GM19397 (cell line): ENCODE results near the gene PPP1R3D.

ENCODE experiments used
- ATAC-seq: cut with Tn5 transposase; IDR thresholded peaks from one replicate; pipeline ENCODE4 v1.9.1; 2021; ENCODE audit warnings: mild to moderate bottlenecking, moderate library complexity; ENCODE audit not compliant: unreplicated experiment

Gene PPP1R3D

DNA sequence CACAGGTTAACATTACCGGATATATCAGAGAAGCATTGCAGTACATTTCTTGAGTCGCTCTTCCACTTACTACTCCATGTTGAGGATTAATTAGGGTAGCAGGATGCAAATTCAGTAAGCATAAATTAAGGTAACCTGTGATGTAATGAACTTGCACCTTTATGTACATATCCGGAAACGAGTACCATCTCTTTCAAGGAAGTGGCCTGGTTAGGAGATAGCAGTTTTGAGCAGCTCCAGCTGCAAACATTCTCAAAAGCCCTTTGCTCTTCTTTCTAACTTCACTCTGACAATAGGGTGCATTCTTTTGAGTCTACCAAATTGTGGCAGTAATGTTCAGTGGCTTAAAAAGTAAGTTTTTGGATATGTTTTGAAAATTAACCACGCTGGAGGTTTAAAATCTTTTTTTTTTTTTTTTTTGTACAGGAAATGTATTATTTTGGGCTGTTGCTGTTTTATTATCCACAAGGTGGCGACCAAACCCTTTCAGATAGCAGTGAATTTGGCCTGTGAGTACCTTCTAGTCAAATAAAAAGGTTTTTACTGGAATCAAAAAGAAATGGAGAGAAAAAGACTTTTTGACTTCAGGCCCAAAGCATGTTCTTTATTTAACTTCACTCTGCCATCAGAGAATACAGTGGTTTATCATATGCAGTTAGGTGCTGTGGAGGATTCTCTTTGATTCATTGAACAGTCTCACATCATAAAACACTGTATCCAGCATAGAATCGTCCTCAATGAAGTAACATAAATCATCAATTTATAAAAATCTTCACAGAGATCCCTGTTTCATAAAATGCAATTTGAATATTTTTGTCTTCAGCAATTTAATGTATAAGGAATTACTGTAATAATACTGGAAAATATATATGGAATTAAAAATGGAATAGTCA is 9.0 kb upstream of the PPP1R3D start:
- ATAC-seq: no peak

DNA sequence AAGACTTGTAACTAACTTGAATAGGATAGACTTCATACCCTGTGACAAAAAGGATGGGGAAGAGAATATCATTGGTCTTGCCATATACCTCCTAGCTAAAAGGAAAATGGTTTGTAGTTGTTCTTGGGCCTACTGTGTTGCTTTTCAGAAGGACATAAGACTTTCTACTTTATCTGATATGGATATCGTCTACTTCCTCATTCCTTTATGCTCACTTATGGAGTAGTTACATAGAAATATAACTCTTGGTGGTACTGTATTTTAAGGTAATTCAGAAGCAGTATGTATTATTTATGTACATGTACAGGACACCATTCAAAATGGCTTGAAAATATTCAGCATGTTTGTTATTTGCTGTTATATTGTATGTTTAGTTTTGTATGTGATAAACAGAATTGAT is 8.1 kb upstream of the PPP1R3D start:
- no peak for ATAC-seq

DNA sequence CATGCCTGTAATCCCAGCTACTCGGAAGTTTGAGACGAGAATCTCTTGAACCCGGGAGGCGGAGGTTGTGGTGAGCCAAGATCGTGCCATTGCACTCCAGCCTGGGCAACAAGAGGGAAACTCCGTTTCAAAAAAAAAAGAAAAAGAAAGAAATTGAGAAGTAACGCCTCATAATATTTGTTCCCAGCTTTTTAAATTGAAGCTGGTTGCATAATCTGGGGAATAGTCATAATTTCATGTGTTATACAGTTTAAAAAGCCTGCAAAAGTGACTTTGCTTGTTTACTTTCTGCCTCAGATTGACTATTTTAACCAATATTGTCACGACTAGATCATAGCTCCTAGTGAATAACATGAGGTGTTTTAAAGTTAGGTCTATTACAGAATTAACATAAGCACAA is 7.3 kb upstream of the PPP1R3D start:
- ATAC-seq: no peak

DNA sequence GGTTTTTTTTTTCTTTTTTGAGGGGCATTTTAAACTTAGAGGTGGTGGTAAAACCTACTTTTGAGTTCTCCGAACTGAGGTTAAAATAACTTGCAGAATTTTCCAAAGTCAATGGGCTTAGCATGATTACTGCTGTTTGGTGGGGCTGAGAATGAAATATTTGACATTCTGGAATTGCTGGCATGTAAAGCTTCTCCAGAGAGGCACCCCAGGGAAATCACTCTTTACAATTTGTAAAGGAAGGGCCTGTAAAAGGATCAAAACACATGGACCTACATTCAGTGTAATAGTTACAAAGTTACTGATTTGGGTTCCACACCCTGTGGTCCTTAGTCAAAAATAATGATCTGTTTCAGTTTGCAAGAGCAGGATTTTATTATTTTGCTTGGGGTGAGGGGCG is 5.6 kb upstream of the PPP1R3D start:
- no peak for ATAC-seq

DNA sequence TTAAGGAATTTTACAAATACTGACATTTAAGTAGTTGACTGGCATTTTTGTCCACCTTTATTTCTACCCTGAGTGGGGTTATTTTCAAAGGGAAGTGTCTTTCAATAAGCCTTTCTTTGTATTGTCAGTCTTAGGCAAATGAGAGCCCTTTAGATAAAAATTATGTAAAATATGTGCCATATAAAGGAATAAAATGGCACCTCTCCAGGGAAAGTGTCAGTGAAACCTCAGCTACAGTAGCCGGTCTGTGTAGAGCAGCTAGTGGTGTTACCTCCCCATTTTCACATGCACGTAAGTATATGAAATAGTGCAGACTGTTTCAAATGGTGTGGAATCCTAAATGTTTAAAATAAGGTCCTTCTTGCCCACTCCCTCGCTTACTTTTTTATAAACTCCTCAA is 5.1 kb upstream of the PPP1R3D start:
- ATAC-seq: no peak

DNA sequence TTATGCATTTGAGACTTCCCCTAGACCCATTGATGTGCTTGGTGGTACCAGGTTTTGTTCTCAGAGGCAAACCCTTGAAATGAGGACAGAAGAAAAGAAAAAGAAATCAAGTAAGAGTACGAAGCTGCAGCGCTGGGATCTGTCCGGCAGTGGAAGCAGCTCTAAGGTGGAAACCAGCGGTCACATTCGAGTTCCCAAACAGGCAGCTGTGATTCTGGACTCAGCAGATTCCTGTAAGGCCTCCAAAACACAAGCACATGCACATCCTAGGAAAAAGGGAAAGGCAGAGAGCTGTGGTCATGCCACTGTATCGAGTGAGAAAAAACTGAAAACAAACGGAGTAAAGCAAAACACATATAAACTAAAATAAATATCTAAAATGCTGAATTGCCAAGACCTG is 4.6 kb upstream of the PPP1R3D start:
- ATAC-seq: no peak

DNA sequence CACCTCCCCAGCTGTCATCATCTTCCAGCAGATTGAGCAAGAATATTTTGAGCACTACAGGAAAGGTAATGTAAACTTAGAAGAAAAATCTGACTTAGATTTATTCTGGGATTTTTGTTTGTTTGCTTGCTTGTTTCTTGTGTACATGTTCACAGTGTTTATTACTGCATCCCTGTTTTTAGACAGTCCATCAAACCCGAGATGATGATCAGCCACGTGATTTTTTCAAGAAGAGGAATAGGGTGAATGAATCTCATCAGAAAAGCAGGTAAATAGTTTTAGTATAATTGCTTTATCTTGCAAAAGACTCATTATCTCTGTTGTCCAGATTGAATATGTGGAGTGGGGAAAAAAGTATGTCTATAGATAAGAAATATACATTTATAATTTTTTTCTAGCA is 2.1 kb upstream of the PPP1R3D start:
- no peak for ATAC-seq

DNA sequence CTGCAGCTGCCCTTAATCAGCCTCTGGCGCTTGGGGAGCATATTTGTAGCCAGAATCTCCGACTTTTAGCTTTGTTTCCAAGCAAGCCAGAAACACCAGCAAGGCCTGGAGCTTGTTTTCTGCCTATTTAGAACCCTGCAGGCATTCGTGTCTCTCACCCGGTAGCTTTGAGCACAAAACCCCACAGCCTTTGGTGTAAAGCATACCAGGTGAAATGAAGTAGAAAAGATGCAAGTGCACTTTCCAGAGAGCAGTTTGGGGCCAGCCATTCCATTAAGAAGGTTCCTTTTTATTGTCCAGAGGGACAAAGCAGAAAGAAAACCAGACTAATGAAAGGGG is 820 bp upstream of the PPP1R3D start:
- ATAC-seq: no peak

DNA sequence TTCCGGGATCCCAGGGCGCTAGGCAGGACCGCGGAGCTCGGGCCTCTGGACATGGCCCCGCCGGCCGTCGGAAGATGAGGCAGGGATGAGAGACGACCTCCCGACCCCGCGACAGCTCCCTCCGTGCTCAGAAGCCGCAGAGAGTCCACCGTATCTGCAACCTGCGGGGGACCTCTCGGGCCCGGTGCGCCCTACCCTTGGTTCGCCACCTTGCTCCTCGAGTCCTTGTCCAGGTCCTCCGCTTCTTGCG is 301 bp downstream of the PPP1R3D start:
- ATAC-seq: peak; percentile 35

DNA sequence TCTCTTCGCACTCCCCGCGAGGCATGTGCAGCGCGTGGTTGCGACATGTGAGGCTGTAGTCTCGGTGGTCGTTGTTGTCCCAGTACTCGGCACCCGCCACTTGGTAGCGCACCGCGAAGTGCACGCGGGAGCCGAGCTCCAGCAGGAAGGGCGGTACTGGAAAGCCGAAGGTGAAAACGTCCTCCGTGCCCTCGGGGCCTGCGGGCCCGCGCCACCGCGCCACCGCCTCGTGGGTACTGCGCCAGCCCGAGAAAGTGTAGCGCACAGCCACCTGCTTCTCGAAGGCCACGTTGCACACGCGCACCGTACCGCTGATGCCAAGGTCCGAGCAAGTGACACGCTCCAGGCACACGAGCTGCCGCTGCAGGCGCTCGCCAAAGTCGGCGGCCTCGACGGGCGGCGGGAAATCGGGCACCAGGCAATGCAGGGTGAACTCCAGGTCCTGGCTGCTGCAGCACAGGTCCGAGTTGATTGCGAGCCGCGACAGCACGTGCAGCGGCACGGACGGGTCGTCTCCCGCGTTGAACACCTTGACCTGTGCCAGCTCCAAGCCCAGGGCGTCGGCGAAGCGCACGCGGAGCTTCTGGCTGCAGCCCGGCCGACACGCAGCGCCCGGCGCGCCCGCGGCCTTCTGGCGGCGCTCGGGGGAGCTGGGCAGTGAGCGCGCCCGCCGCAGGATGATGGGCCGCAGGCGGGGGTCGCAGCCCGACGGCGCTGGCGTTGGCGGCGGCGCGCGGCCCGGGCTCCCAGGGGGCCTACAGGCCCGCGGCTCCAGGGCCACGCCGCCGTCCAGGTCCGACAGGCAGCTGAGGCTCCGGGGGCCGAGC is 840 bp downstream of the PPP1R3D start:
- no peak for ATAC-seq

DNA sequence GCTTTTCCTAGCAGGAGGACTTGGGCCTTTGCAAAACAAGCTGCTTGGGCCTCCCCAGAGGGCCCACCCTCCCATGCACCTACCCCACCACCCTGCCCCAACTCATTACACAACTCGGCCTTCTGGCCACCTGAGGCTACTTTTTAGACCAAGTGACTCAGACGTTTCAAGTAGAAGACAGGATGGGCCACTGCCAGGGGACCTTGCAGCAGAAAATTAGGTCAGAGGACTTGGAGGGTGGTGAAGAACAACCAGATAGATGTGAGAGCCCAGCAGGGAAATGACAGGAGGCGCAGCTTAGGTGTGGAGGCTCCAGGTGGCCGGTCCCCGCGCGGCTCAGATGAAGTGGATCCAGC is 1.4 kb downstream of the PPP1R3D start:
- ATAC-seq: no peak

DNA sequence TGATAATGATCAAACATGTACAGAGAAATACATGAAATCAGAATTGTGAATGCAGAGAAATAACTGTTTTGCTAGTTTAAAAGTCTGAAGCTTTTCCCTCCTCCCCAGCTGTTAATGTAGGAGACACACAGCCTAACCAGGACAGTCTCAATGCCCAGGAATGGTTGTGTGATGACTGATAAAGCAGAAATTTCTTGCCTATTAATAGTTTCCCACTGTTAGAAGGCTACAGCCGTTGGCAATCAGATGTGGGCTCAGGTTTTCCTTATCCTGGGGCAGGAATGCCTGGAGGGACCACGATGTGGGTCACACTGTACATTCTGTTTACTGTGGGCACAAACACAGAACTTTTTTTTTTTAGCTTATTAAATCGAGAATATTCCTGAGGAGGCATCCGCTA is 1.9 kb downstream of the PPP1R3D start:
- ATAC-seq: no peak

DNA sequence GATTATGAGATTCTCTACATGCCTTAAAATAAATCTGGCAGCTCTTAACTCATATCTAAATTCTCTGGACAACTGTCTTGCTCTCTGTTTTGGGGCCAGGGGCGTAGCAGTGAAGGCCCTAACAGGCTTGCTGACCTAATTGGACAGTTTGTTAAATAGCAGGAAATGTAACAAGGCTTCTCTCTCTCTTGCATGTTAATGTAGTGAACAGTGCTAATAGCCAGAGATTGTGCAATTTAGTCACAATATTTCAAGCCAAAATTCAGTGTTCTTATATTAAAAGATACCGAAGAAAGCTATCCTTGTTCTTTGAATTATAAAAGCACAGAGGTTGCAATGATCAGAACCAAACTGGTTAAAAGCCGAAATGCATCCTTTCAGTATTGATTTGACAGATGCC is 3.0 kb downstream of the PPP1R3D start:
- no peak for ATAC-seq

DNA sequence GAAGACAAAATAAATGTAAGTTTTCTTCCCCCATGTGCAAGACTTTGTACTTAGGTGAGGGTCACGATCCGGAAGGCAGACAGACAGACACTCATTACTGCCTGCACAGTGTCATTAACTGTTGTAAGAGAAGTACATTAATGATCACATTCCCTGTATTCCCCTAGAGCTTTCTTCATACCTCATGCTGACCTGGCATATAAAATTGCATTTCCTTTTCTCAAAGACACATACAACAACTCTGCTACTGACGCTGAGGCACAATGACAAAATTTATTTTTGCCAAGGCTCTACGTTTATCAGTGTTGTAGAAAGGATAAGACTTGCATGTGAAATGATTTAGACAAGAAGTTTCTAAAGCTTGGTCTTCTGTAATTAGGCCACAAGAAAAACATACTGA is 3.7 kb downstream of the PPP1R3D start:
- no peak for ATAC-seq

DNA sequence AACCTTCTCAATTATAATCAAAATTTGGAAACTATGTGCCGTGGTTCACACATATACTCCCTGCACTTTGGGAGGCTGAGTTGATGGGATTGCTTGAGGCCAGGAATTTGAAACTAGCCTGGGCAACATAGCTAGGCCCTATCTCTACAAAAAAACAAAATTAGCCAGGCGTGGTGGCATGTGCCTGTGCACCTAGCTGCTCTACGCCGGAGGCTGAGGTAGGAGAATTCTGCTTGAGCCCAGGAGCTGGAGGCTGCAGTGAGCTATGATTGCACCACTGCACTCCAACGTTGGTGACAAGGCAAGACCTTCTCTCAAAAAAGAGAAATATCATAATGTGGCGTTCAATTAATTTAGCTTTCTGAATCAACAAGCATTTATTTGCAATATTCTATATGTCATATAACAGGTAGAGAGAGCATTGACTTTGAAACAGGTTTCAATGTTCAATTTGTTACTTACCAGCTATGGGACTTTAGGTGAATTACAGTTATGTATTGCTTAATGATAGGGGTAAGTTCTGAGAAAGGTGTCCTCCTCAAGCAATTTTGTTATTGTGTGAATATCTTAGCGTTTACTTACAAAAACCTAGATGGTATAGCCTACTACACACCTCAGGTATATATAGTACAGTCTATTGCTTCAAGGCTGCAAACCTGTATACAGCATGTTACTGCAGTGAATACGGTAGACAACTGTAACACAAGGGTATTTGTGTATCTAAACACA is 4.5 kb downstream of the PPP1R3D start:
- no peak for ATAC-seq

DNA sequence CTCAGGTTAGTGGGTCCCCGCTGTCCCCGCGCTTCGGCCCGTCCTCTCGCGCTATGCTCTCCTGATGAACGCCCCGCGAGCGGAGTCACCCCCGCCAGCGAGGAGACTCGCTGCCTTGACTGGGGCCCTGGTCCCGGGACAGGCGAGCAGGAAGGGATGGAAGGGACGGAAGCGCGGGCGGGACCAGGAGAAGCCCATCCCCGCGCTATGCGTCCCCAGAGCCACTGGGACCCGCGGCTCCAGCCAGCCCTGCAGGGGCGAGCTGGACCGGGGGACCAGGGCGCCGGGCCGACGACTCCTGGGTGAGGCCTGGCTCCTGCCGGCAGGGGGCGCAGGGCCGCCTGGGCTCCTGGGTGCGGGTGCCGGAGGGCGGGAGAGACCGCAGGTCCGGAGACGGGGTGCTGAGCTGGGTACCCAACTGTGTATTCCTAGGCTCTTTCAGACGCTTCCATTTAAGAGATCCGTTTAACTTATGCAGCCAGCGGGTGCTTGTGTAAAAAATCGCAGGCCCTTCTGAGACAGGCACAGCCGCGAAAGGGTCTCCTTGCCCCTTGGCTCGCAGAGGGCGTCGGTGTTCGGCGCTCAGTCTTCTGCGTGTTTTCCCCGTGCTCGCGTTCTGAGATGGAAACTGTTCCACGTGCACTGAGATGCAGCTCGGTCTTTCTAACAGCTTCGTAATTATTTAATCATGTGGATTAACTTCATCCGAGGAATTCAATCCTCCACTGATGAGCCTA is 6.1 kb downstream of the PPP1R3D start:
- peak; percentile 83 for ATAC-seq

DNA sequence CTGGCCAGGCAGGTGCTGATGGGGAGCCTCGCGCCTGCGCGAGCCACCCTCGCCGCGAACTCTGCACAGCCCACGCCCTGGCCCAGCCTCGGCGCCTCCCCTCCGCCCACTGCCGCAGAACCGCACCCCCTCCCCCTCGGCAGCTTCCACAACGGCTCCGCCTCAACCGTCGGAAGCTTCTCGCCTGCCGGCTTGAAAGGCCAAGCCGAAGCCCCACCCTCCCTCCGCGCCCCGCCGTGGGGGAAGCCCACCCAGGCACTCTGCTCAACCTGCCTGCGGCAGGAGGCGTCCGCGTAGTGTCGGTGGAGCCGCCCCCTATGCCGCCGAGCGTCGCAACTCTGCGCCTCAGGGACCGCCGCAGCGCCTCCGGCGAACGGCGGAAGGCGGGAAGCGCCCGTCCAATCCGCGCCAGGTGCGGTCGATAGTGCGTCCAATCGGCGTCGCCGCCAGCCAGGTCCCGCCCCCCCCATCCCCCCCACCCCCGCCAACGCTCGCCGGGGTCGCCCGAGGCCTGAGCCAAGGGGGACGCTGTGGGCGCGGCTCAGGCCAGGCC is 6.7 kb downstream of the PPP1R3D start, which contains the start of gene SYCP2:
SYCP2 (minus strand) TSS at position 342 of the 553 bp plus-strand sequence. CDS start 11,224 bp downstream, outside the sequence.
- no peak for ATAC-seq

DNA sequence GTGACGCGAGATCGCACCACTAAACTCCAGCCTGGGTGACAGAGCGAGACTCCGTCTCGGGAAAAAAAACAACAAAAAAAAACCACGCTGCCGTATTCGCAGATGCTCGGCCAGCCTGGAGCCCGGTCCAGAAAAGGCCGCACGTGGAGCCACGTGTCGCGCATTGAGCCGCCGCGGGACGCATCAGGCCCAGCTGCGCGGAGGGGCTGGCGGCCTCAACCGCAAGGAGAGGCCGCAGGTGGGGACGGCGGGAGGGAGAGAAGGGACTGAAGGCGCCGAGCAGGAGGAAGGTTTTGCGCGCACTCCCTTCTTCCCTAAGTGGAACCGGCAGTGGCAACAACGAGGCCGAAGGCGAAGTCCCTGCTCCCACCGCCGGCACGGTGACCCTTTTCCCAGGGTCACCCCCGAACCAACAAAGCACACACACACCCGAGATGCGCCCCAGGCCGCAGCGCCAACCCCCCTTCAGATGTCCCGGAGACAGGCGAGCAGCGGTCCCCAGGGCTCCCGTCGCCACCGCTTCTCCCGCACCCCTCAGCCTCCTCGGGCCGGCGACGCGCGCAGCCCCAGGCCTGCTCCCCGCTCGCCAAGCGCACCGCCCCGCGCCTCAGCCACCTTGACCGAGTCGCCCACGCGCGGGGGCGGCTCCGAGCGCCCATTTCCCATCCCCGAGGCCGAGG is 7.3 kb downstream of the PPP1R3D start:
- ATAC-seq: no peak

DNA sequence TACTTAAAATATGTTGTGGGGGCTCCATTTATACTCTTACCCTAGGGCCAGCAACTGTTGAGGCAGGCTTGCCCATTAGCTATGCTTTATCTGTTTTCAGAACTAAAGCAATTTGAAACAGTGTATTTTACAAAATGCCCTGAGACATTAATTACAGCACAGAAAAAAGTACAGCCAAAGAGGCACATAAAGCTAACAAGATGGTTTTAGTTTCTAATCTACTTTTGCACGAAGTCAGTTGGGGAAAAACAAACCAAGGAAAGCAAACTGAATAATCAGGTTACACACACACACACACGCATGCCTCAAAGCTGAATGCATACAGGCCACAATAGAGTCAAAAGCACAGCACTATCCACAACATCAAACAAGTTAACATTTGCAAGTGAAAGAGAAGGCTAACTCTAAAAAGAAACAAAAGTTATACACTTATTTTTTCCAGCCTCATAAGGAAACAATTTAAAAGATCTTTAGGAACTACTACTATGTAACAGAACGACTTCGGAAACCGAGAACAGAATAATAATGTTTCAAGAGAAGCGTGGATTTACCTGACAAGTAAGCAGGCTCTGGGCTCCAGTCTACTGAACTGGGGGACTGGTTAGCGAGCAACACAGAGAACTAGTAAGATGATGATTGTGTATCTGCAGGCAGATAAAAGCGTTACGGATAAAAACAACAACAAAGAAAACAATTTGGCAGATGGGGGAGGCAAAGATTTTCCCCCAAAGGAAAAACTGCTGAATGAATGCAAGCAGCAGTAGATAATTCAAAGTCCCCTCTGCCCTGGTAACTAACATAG is 8.4 kb downstream of the PPP1R3D start:
- no peak for ATAC-seq
